ENCODE measurements around the gene SLC35D1.

DNA sequence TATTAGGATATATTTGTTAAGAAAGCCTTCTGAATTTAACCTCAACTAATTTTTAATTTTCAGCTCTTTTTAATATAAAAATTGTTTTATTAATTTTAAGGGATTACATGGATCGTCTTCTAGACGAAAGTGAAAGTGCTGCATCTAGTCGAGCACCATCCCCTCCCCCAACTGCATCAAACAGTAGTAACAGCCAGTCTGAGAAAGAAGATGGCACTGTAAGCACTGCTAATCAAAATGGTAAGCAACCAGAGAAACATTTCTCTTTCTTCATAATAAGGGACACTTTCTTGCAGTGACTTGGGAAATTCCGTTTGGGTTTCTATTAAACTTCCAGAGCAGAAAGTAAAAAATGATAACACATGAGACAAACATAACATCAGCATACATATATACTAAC lies 72.3 kb downstream of the SLC35D1 start:
- TF ChIP-seq BRF1 (IDR thresholded peaks at IDR 0.05; ENCODE audit: borderline replicate concordance, extremely low read depth, insufficient read length) (no peak), ATF3 (IDR thresholded peaks at IDR 0.05) (no peak), ATF3 (CRISPR knock-in tag; conservative IDR thresholded peaks at IDR 0.05) (no peak), POLR2A (conservative IDR thresholded peaks at IDR 0.05) (no peak)
